T-cell (primary cell): ENCODE results near the gene KDM1A. TPM values are rescaled to one million over a fixed set of nuclear protein-coding genes. Genes with fewer than 3 reads are reported as not detected.

Experiments used
- ATAC-seq, 4 experiments: fragments of 200-7000 bp in 3 of 4; fragments of 150-1000 bp in 1 of 4; cut with Tn5 transposase; replicated peaks in 1 of 4; 1 replicate in 3 of 4; 2 replicates in 1 of 4; pipeline ENCODE4 v1.10.0; 2021; ENCODE audit warnings: moderate library complexity in 3 of 4, mild to moderate bottlenecking in 2 of 4, moderate number of reproducible peaks in 1 of 4
- CTCF ChIA-PET, 2 donors: fragments of 300-600 bp; sonication (Branson Sonifier 250); formaldehyde crosslinking; loops; one replicate each; lab custom pipeline; 2022; ENCODE audit warnings: antibody characterized with exemption in 2 of 2; lab: Charles Lee
- POLR2A ChIA-PET, 2 donors: fragments of 300-600 bp; sonication (Branson Sonifier 250); formaldehyde crosslinking; loops; one replicate each; lab custom pipeline; 2022; ENCODE audit warnings: antibody characterized with exemption in 2 of 2; lab: Charles Lee
- DNase-seq, 35 experiments: peaks; one replicate each; pipeline versions ENCODE4 v3.0.0 to v3.0.0-alpha.2; 2013 to 2023
- H3K27ac ChIP-seq: one replicate; pipeline ENCODE4 v1.5.1; 2013; ENCODE audit warnings: low read length
- H3K27me3 ChIP-seq, 2 experiments: replicated peaks in 1 of 2; 1 replicate in 1 of 2; 2 replicates in 1 of 2; pipeline versions ENCODE4 v1.6.1 to v1.7.0; 2013; ENCODE audit warnings: low read length in 1 of 2, mixed read lengths in 1 of 2; ENCODE audit not compliant: control insufficient read depth in 2 of 2, insufficient read depth in 2 of 2; ENCODE audit errors: extremely low read depth in 1 of 2
- H3K36me3 ChIP-seq, 2 donors: 1 replicate in 1 of 2; 2 replicates in 1 of 2; pipeline versions ENCODE4 v1.6.1 to v1.7.0; 2013; ENCODE audit warnings: low read length in 1 of 2; ENCODE audit not compliant: control insufficient read depth in 2 of 2, insufficient read depth in 1 of 2; ENCODE audit errors: extremely low read depth in 1 of 2
- H3K4me1 ChIP-seq, 2 experiments: 1 replicate in 1 of 2; 2 replicates in 1 of 2; pipeline versions ENCODE4 v1.6.1 to v1.7.0; 2013; ENCODE audit warnings: low read length in 2 of 2, mixed read lengths in 1 of 2; ENCODE audit not compliant: insufficient read depth in 2 of 2, control insufficient read depth in 1 of 2; ENCODE audit errors: extremely low read depth in 1 of 2
- H3K4me3 ChIP-seq, 2 donors: 1 replicate in 1 of 2; 2 replicates in 1 of 2; pipeline versions ENCODE4 v1.5.1 to v1.7.0; 2013; ENCODE audit warnings: mild to moderate bottlenecking in 2 of 2, low read length in 1 of 2, moderate library complexity in 1 of 2; ENCODE audit not compliant: control insufficient read depth in 1 of 2; ENCODE audit errors: extremely low read depth in 1 of 2
- H3K9me3 ChIP-seq: 2 replicates; pipeline ENCODE4 v1.7.0; 2013
- H3K27ac Mint-ChIP-seq, 2 donors: one replicate each; pipeline ENCODE4 v1.8.0; 2020 to 2021; ENCODE audit warnings: mild to moderate bottlenecking in 2 of 2, mixed read lengths in 2 of 2
- H3K27me3 Mint-ChIP-seq, 2 donors: one replicate each; pipeline ENCODE4 v1.8.0; 2021 to 2022; ENCODE audit warnings: mixed read lengths in 2 of 2
- H3K36me3 Mint-ChIP-seq: one replicate; pipeline ENCODE4 v1.8.0; 2021; ENCODE audit warnings: mixed read lengths
- H3K4me1 Mint-ChIP-seq, 3 donors: one replicate each; pipeline ENCODE4 v1.8.0; 2020 to 2022; ENCODE audit warnings: mixed read lengths in 3 of 3, mild to moderate bottlenecking in 1 of 3
- H3K4me3 Mint-ChIP-seq, 3 donors: one replicate each; pipeline ENCODE4 v1.8.0; 2020 to 2022; ENCODE audit warnings: mild to moderate bottlenecking in 3 of 3, mixed read lengths in 3 of 3, moderate library complexity in 3 of 3
- H3K9me3 Mint-ChIP-seq, 3 donors: one replicate each; pipeline ENCODE4 v1.8.0; 2020 to 2022; ENCODE audit warnings: mixed read lengths in 3 of 3
- WGBS: methylation state at CpG from one replicate; pipeline ENCODE4 v1.1.5; 2013; ENCODE audit warnings: missing lambda C conversion rate; ENCODE audit not compliant: insufficient coverage; 5-methylcytosine and 5-hydroxymethylcytosine counted together
- total RNA-seq, 35 experiments: library from RNA in 6 of 35; stranded (reverse) in 6 of 35; fragments of 120-200 nt in 1 of 35; gene quantifications; one replicate each; pipeline versions ENCODE4 v1.2.1 to v1.2.4 and lab custom pipeline; 2013 to 2026

Gene KDM1A
- total RNA-seq, 5 donors from 2014 or later (not counting 1 experiment from before 2014, with no cell fraction given): 40.8 to 49.3 (median 45.9) TPM

DNA sequence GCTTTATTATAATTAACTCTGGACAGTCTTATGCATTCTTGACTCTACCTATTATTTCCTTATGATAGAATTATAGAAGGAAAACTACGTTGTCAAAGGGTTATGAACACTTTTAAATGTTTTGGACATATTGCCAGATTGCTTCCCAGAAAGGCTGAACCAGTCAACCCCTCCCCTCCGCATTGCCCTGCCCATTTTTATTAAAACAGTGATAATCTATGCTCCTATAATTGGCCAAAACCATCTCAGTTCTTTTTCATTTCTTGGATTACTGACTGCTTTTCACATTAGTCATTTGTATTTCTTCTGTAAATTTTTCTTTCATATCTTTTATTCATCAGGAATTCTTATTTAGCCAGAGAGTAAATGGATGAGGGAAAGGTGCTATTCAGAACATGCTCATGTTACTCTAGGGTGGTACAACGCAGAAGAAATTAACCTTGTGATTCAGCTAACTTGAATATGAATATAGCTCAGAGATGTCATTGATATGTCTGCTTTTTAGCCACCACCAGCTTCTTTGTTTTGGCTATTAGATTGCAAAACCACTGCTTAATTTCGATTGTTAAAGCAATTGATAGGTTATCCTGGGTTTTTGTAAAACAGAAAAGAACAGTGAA lies 32.1 kb downstream of the KDM1A start:
- Histone ChIP-seq H3K27ac (no peak overlapping the region), H3K9me3 (no peaks in the 10 kb centered on the region), H3K27me3 (no peaks in the 10 kb centered on the region), H3K36me3 (peaks cover 0 to 22% of the 10 kb centered on the region in 2 donors), H3K4me1 (no peaks in the 10 kb centered on the region), H3K4me3 (no peak overlapping the region)
- 67% methylated on average over 1 of the region's 4 CpGs for WGBS
- H3K27ac Mint-ChIP-seq: no peak overlapping the region
- H3K9me3 Mint-ChIP-seq: no peaks in the 10 kb centered on the region
- H3K36me3 Mint-ChIP-seq: peaks cover 37% of the 10 kb centered on the region
- peaks cover 2 to 9% (median 3%) of the 10 kb centered on the region in 3 donors for H3K4me1 Mint-ChIP-seq
- H3K27me3 Mint-ChIP-seq: no peaks in the 10 kb centered on the region
- H3K4me3 Mint-ChIP-seq: no peak overlapping the region
- no peak for DNase-seq
- ChIA-PET POLR2A (no interaction called here), CTCF (interaction anchor here in 1 of 2 donors (0.7 kb wide), 1 partner anchor 9 kb away, joined by 3 read pairs; no protein-coding TSS in a partner anchor)
- ATAC-seq: no peak

- H3K4me1 Mint-ChIP-seq: no peaks in the 10 kb centered on the region
- Histone ChIP-seq H3K9me3 (no peaks in the 10 kb centered on the region), H3K27me3 (no peaks in the 10 kb centered on the region), H3K36me3 (peaks cover 4 to 67% of the 10 kb centered on the region in 2 donors), H3K4me3 (no peak overlapping the region), H3K4me1 (no peaks in the 10 kb centered on the region), H3K27ac (no peak overlapping the region)
- no peaks in the 10 kb centered on the region for H3K27me3 Mint-ChIP-seq
- no peak overlapping the region for H3K4me3 Mint-ChIP-seq
- H3K36me3 Mint-ChIP-seq: peaks cover 58% of the 10 kb centered on the region
- H3K27ac Mint-ChIP-seq: no peak overlapping the region
- 89% methylated on average over 4 of the region's 5 CpGs for WGBS
- H3K9me3 Mint-ChIP-seq: no peaks in the 10 kb centered on the region
- no peak for DNase-seq
- ChIA-PET CTCF (no interaction called here), POLR2A (interaction anchor here in 1 of 2 donors (0.5 kb wide), 1 partner anchor 388 kb away, joined by 4 read pairs; no protein-coding TSS in a partner anchor)
- no peak for ATAC-seq
Measured at GRCh38 chr1:23057301-23057700, 38.0 kb downstream of the KDM1A start.

DNA sequence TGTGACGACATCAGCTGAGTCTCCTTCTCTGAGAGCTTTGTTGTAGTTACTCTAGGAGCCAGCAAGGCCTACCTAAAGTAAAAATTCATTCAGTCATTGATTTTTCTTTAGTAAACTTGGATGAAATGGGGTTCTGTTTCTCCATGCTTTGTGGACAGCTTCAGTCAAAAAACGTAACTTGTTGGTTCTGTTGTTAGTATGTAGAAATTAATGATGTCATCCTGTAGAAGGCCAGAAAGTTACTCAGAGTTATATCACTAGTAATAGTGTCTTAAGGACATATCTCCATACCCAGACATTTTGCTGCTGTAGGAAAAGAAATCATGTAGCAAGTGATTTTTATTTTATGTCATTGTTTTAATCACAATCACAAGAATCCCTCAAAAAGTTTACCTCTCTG lies 43.0 kb downstream of the KDM1A start:
- H3K4me1 ChIP-seq: no peaks in the 10 kb centered on the region
- ChIA-PET POLR2A (interaction anchor here in 1 of 2 donors (0.5 kb wide), 1 partner anchor 22 kb away, joined by 4 read pairs; no protein-coding TSS in a partner anchor), CTCF (interaction anchor here in 1 of 2 donors (0.6 kb wide), 1 partner anchor 13 kb away, joined by 4 read pairs; no protein-coding TSS in a partner anchor)
- no peak overlapping the region for H3K4me3 ChIP-seq
- H3K27me3 ChIP-seq: no peaks in the 10 kb centered on the region
- Mint-ChIP-seq H3K4me3 (no peak overlapping the region), H3K27ac (no peak overlapping the region), H3K36me3 (peaks cover 66% of the 10 kb centered on the region), H3K9me3 (no peaks in the 10 kb centered on the region), H3K4me1 (peaks cover 0 to 7% (median 0%) of the 10 kb centered on the region in 3 donors), H3K27me3 (no peaks in the 10 kb centered on the region)
- H3K9me3 ChIP-seq: no peaks in the 10 kb centered on the region
- DNase-seq (no peak), ATAC-seq (no peak)
- peaks cover 0 to 63% of the 10 kb centered on the region in 2 donors for H3K36me3 ChIP-seq
- H3K27ac ChIP-seq: no peak overlapping the region
- 100% methylated on average over 1 of the region's 2 CpGs for WGBS

DNA sequence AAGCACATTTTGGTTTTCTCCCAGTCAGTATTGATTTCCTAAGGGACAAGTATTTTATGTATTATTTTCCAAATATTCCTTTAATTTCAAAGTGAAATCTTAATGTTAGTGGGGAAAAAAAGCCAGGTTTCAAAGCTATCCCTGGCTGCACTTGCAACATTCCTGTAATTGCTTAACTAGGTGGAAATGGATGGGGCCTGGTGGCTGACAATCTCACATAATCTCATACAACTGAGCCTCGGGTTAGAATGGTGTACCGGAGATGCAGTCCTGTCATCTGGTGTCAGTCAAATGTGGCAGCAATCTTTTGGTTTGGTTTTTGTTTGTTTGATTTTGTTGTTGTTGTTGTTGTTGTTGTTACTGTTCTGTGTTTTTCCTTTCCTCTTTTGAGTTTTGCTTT lies 46.1 kb downstream of the KDM1A start:
- POLR2A ChIA-PET: no interaction called here
- no peaks in the 10 kb centered on the region for H3K9me3 ChIP-seq
- H3K36me3 ChIP-seq: peaks cover 0 to 60% of the 10 kb centered on the region in 2 donors
- H3K27me3 ChIP-seq: no peaks in the 10 kb centered on the region
- ATAC-seq (no peak), DNase-seq (no peak)
- Mint-ChIP-seq H3K4me3 (no peak overlapping the region), H3K4me1 (peaks cover 0 to 7% (median 0%) of the 10 kb centered on the region in 3 donors), H3K36me3 (peaks cover 65% of the 10 kb centered on the region), H3K9me3 (no peaks in the 10 kb centered on the region), H3K27me3 (no peaks in the 10 kb centered on the region), H3K27ac (peak overlapping the region in 1 of 2 donors; percentile 6)
- CTCF ChIA-PET: no interaction called here
- H3K4me3 ChIP-seq: no peak overlapping the region
- H3K4me1 ChIP-seq: no peaks in the 10 kb centered on the region
- no CpG with 5 or more reads among the region's 2 CpGs for WGBS
- H3K27ac ChIP-seq: no peak overlapping the region

GRCh38 chr1:23066075-23066474 lies 46.8 kb downstream of the KDM1A start:
- no peaks in the 10 kb centered on the region for H3K4me1 ChIP-seq
- ATAC-seq (no peak), DNase-seq (no peak)
- H3K4me3 Mint-ChIP-seq: no peak overlapping the region
- no peaks in the 10 kb centered on the region for H3K9me3 ChIP-seq
- no peaks in the 10 kb centered on the region for H3K27me3 ChIP-seq
- WGBS: no CpG with 5 or more reads among the region's 2 CpGs
- no peak overlapping the region for H3K4me3 ChIP-seq
- no peak overlapping the region for H3K27ac Mint-ChIP-seq
- ChIA-PET POLR2A (no interaction called here), CTCF (no interaction called here)
- H3K27me3 Mint-ChIP-seq: no peaks in the 10 kb centered on the region
- peaks cover 64% of the 10 kb centered on the region for H3K36me3 Mint-ChIP-seq
- H3K9me3 Mint-ChIP-seq: no peaks in the 10 kb centered on the region
- peaks cover 0 to 7% (median 0%) of the 10 kb centered on the region in 3 donors for H3K4me1 Mint-ChIP-seq
- H3K27ac ChIP-seq: no peak overlapping the region
- peaks cover 0 to 57% of the 10 kb centered on the region in 2 donors for H3K36me3 ChIP-seq

- no peak for ATAC-seq
- 100% methylated on average over 1 of the region's 2 CpGs for WGBS
- no peak overlapping the region for H3K27ac Mint-ChIP-seq
- peaks cover 74% of the 10 kb centered on the region for H3K36me3 Mint-ChIP-seq
- ChIA-PET CTCF (interaction anchor here in 1 of 2 donors (0.7 kb wide), 1 partner anchor 1968 kb away, joined by 3 read pairs; no protein-coding TSS in a partner anchor), POLR2A (no interaction called here)
- no peak for DNase-seq
- H3K4me3 ChIP-seq: no peak overlapping the region
- H3K27me3 ChIP-seq: no peaks in the 10 kb centered on the region
- H3K9me3 Mint-ChIP-seq: no peaks in the 10 kb centered on the region
- no peak overlapping the region for H3K27ac ChIP-seq
- no peaks in the 10 kb centered on the region for H3K4me1 ChIP-seq
- no peaks in the 10 kb centered on the region for H3K27me3 Mint-ChIP-seq
- peaks cover 0 to 7% (median 0%) of the 10 kb centered on the region in 3 donors for H3K4me1 Mint-ChIP-seq
- H3K9me3 ChIP-seq: no peaks in the 10 kb centered on the region
- peaks cover 4 to 63% of the 10 kb centered on the region in 2 donors for H3K36me3 ChIP-seq
- no peak overlapping the region for H3K4me3 Mint-ChIP-seq
Measured at GRCh38 chr1:23069149-23069548, 49.9 kb downstream of the KDM1A start.
